NCI-H1694 (cell line): ENCODE results near the gene CEP290.
"Not testable (repeated sequence)": the region's sequence is repeated elsewhere in the genome, so short reads cannot be mapped to it uniquely, and the experiment has no call there.

Experiments
- DNase-seq: peaks from one replicate; lab custom pipeline; 2025; lab: John Stamatoyannopoulos, UW

CEP290 gene

GRCh38 chr12:88144546-88145468, 2.9 kb upstream of the CEP290 start:
- DNase-seq = no peak

GRCh38 chr12:88144037-88144436, 2.1 kb upstream of the CEP290 start:
- no peak for DNase-seq

DNA sequence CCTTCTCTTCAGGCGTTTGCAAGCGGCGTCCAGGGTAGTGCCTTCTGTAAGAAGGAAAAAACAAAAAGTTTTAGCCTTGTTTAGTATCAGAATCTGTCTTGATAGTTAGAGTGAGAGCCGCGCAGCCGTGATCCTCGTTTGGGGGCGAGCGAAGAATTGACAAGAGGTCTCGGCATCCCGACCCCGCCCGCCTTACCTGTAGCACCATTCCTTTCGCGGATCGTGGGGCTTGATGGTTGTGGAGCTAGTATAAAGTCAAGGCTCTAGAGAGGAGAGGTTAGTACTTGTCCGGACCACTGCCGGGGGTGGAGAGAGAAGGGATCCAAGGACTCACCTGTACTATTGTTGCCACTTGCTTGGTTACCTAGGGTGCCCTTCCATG, 713 bp upstream of the CEP290 start:
- DNase-seq = no peak

GRCh38 chr12:88141425-88141773, 489 bp downstream of the CEP290 start:
- no peak for DNase-seq

GRCh38 chr12:88139711-88140110, 2.2 kb downstream of the CEP290 start:
- DNase-seq = not testable (repeated sequence)

DNA sequence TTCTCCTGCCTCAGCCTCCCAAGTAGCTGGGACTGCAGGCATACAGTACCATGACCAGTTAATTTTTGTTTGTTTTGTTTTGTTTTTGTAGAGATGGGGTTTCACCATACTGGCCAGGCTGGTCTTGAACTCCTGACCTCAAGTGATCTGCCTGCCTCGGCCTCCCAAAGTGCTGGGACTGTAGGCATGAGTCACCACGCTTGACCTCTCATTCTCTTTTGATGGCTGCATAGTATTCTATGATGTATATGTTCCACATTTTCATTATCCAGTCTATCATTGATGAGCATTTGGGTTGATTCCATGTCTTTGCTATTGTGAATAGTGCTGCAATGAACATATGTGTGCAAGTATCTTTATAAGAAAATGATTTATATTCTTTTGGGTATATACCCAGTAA, 8.7 kb downstream of the CEP290 start:
- DNase-seq = not testable (repeated sequence)

DNA sequence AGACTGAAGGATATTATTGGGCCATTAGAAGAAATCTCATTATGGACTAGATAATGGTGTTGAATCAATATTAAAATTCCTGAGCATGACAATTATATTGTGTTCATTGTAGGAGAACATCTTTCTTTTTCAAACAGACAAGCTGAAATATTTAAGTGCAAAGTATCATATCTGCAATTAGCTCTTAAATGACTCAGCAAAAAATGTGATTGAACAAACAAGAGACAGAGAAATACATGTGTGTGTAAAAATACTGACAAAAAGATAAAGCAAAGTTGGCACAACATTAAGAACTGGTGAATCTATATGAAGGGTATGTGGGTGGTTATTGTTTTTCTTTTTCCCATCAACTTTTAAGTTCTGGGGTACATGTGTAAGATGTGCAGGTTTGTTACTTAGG, 9.5 kb downstream of the CEP290 start:
- DNase-seq = no peak

DNA sequence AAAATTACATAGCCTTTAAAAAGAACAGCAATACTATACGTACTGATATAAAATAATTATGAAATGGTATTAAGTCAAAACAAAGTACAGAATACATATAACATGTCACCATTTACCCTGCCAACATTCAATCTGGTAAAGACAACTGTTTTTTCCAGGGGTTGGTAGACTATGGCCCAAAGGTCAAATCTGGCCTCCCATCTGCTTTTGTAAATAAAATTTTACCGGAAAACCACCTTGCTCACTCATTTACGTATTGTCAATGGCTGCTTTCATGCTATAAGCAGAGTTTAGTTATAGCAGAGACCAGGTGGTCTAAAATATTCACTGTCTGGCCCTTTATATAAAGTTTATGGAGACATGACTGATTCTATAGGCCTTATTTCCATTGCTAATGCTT, 14.0 kb downstream of the CEP290 start:
- DNase-seq = no peak

GRCh38 chr12:88127099-88127498, 14.8 kb downstream of the CEP290 start:
- no peak for DNase-seq

- DNase-seq = no peak
Observed at GRCh38 chr12:88122666-88123065, 19.2 kb downstream of the CEP290 start.

DNA sequence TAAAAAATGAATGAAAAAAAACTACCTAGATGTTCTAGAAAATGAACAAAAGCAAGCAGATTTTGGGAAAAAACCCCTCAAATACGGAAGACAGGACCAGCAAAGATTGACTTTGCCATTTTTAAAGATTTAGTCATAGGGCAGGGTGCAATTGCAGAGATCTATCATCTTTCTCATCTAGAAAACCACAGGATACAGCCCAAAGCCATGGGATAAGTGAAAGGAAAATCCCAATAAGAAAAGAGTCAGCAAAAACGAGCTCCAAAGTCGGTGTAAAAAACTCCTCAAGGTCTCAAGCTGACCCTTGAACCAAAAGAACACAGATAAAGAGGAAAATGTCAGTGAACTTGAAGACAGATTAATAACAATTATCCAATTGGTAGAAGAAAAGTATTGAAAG, 28.0 kb downstream of the CEP290 start:
- DNase-seq = no peak

DNA sequence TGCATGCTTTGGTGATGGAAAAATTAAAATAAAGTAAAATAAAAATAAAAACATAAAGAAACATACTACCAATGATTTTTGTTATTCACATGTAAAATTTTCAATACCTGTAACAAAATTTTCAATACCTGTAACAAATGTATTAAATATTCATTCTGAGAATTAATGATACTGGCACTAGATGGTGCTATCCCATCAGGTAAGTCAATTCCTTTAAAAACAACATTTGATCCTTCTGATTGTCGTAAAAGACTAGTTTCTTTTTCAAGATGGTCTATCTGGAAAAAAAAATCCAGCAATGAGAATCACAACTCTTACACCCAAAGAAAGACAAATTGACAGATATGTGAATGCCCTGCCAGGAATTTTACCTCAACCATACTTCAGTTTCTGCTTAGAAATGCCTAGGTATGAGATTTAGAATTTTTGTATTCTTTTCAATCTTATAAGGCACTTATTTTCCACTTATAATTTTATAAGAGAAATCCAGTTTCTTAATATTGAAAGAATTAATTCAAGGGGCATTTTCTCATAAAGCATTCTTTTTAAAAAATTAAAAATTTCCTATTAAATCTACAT, 30.7 kb downstream of the CEP290 start:
- DNase-seq = peak; percentile 4

DNA sequence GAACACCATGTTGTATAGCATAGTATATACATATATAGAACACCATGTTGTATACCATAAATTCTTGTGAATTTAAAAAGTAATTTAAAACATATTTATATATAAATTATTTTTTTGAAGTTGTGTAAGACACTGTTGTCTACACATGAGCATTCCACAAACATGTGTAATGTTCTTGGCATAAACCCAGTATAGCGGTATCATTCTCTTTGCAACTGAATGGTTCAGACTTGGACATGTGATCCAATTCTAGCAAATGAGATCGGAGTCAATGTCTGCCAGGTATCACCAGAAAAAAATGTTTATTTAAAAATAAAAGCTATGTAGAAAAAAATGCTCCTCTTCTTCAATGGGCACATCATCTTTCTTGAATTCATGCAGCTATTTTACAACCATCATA, 33.9 kb downstream of the CEP290 start:
- no peak for DNase-seq

- no peak for DNase-seq
Observed at GRCh38 chr12:88093573-88093972, 48.3 kb downstream of the CEP290 start.

- DNase-seq = peak; percentile 0
Observed at GRCh38 chr12:88092771-88093170, 49.1 kb downstream of the CEP290 start.

DNA sequence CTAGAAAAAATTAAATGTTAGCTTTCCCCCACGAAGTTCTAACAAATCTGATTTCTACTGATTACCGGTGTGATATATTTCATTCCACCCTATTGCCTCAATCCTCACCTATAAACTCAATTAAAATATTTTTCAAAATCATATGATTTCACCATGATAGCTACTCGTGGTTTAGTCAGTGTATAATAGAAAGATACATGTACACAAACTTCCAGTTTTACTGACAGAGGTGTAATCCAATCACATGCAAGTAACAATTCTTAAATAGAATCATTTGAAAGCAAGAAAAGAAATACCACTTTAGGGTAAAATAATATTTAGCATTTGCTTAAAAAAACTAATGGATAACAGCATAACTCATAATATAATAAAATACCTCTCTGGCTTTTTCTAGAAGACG, 57.7 kb downstream of the CEP290 start:
- DNase-seq = no peak

- no peak for DNase-seq
Observed at GRCh38 chr12:88083634-88084033, 58.3 kb downstream of the CEP290 start.

- no peak for DNase-seq
Observed at GRCh38 chr12:88081247-88081646, 60.6 kb downstream of the CEP290 start.

GRCh38 chr12:88067301-88067700, 74.6 kb downstream of the CEP290 start:
- DNase-seq = no peak

DNA sequence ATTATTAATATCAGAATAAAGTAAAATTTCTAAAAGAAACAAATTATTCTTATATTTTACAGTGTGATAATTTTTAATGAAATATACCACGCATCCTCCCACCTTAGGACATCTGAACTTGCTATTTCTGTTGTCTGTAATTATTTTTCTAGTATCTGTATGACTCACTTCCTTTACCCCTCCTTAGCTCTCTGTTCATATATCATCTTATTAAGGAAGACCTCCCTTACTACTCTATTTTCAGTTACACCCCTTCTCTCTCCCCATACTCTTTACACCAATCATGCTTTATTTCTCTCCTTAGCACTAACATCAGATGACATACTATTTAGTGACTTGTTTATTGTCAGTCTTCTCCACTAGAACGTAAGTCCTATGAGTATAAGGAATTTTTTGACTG, 78.5 kb downstream of the CEP290 start:
- no peak for DNase-seq

- DNase-seq = no peak
Observed at GRCh38 chr12:88062474-88062873, 79.4 kb downstream of the CEP290 start.

DNA sequence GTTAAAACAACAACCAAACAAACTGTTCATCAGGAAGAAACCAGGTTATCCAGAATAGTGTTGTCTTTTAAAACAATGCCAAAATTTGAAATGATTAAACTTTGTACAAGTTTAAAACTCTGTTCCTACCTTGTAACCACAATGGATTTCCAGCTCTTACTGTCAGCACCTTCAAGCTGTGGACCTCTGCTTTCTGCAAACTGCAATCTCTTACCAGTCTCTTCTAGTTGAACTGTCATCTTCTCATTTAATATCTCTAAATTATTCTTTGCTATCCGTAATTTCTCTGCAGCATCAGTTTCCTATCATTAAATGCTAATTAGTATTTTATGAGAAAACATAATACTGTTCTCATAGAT, 83.2 kb downstream of the CEP290 start:
- DNase-seq = no peak

GRCh38 chr12:88057994-88058718, 83.7 kb downstream of the CEP290 start:
- DNase-seq = no peak
